ENCODE measurements around the gene CD27. TPM values are rescaled to one million over a fixed set of nuclear protein-coding genes. Genes with fewer than 3 reads are reported as not detected.

CD27 gene
- total and polyA plus RNA-seq, 9 of the 15 experiments (the other 6 are each of a cell fraction or from before 2014, with no cell fraction given): 0.24 TPM; not detected in 8

GRCh38 chr12:6451348-6452244 lies 6.8 kb downstream of the CD27 start, which contains the start of gene TAPBPL (continued):
- TF ChIP-seq ZNF407 (IDR thresholded peaks at IDR 0.05; ENCODE audit: low read depth) (no peak), SFPQ (IDR thresholded peaks at IDR 0.05; ENCODE audit: low read depth, low read length) (no peak), PHB (CRISPR knock-in tag; IDR thresholded peaks at IDR 0.05) (no peak), ATF2 (CRISPR knock-in tag; IDR thresholded peaks at IDR 0.05) (no peak), STAT5A (IDR thresholded peaks at IDR 0.05; ENCODE audit: borderline replicate concordance, low read length) (no peak), HDAC2 (IDR thresholded peaks at IDR 0.05) (no peak), PTRF (tag; IDR thresholded peaks at IDR 0.05) (no peak), U2AF1 (optimal IDR thresholded peaks at IDR 0.05; ENCODE audit: low read depth, low read length) (no peak), BHLHE40 (IDR thresholded peaks at IDR 0.05; ENCODE audit: low read length) (no peak), CHAMP1 (IDR thresholded peaks at IDR 0.05) (no peak), ZFP1 (CRISPR knock-in tag; IDR thresholded peaks at IDR 0.05) (no peak), STAG1 (CRISPR knock-in tag; IDR thresholded peaks at IDR 0.05; ENCODE audit: borderline replicate concordance) (no peak), HSF4 (CRISPR knock-in tag; IDR thresholded peaks at IDR 0.05; ENCODE audit: borderline replicate concordance) (no peak)

Measured in K562 (cell line).